ENCODE data around the gene RIMBP2. TPM values are rescaled to one million over a fixed set of nuclear protein-coding genes. Genes with fewer than 3 reads are reported as not detected.

Gene RIMBP2
- total RNA-seq, 1 experiment from 2014 or later = not detected

DNA sequence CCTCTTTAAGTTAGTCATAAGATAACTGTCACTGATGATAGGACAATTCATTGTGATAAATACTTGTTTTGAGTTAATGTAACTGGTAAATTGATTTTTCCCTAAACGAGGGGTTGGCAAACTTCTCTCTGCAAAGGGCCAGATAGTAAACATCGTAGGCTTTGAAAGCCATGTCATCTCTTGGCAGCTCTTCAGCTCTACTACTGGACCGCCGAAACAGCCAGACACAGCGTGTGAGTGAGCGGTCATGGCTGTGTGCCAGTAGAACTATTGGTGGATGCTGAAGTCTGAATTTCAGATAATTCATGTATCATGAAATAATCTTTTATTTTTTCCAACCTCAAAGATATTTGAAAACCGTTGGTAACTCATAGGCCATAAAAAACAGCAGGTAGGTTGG is 368.5 kb downstream of the RIMBP2 start:
- no peak overlapping the region for H3K4me3 Mint-ChIP-seq (ENCODE audit: unreplicated experiment)
- no peak for DNase-seq (ENCODE audit: unreplicated experiment)
- H3K36me3 Mint-ChIP-seq (ENCODE audit: insufficient read depth, unreplicated experiment) = no peaks in the 10 kb centered on the region
- intact Hi-C loops (cut with micrococcal nuclease) = no loop called here
- TF ChIP-seq, protein P1, sequence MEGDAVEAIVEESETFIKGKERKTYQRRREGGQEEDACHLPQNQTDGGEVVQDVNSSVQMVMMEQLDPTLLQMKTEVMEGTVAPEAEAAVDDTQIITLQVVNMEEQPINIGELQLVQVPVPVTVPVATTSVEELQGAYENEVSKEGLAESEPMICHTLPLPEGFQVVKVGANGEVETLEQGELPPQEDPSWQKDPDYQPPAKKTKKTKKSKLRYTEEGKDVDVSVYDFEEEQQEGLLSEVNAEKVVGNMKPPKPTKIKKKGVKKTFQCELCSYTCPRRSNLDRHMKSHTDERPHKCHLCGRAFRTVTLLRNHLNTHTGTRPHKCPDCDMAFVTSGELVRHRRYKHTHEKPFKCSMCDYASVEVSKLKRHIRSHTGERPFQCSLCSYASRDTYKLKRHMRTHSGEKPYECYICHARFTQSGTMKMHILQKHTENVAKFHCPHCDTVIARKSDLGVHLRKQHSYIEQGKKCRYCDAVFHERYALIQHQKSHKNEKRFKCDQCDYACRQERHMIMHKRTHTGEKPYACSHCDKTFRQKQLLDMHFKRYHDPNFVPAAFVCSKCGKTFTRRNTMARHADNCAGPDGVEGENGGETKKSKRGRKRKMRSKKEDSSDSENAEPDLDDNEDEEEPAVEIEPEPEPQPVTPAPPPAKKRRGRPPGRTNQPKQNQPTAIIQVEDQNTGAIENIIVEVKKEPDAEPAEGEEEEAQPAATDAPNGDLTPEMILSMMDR (IDR thresholded peaks at IDR 0.05; ENCODE audit: unreplicated experiment) = no peak
- ChIA-PET CTCF (no interaction called here), POLR2A (no interaction called here)
- peaks cover 16% of the 10 kb centered on the region for H3K4me1 Mint-ChIP-seq (ENCODE audit: insufficient read depth, unreplicated experiment)
- no peaks in the 10 kb centered on the region for H3K9me3 Mint-ChIP-seq (ENCODE audit: unreplicated experiment)
- H3K27ac Mint-ChIP-seq (ENCODE audit: low read depth, unreplicated experiment) = no peak overlapping the region
- no peaks in the 10 kb centered on the region for H3K27me3 Mint-ChIP-seq (ENCODE audit: insufficient read depth, unreplicated experiment)
- BruUV-seq (replicated peaks) = no TSS peak

Other genes with a start within 250 kb of the RIMBP2 start
- gene STX2, start 123.0 kb upstream of the RIMBP2 start, total RNA-seq (2022) = 19.0 and 21.6 TPM in 2 replicates
- gene RAN, start 155.8 kb upstream of the RIMBP2 start, total RNA-seq (2022) = 1,362 and 1,467 TPM in 2 replicates
- 0.68 and 1.3 TPM in 2 replicates for gene ADGRD1, start 237.6 kb upstream of the RIMBP2 start, total RNA-seq (2022)

All from MCF 10A (cell line).